Uterus (tissue), 4 donors: ENCODE measurements around the gene GCK. TPM values are rescaled to one million over a fixed set of nuclear protein-coding genes. Genes with fewer than 3 reads are reported as not detected.
A peak's percentile ranks its signal among the peaks of the same experiment; 100 is the strongest.

Experiments used
- DNase-seq, 2 donors: peaks; one replicate each; pipeline ENCODE4 v3.0.0-alpha.2; 2019 to 2020
- H3K27ac ChIP-seq, 2 donors: fragments of 200-600 bp; sonication (generic); 1 replicate in 1 of 2; 2 replicates in 1 of 2; pipeline ENCODE4 v1.5.1; 2016 to 2018
- H3K27me3 ChIP-seq, 2 donors: fragments of 200-600 bp; sonication (generic); one replicate each; pipeline ENCODE4 v1.5.1; 2018 to 2019; ENCODE audit warnings: control low read depth in 1 of 2
- H3K36me3 ChIP-seq, 2 donors: fragments of 200-600 bp; sonication (generic); one replicate each; pipeline ENCODE4 v1.5.1; 2019; ENCODE audit warnings: control low read depth in 1 of 2
- H3K4me1 ChIP-seq, 2 donors: fragments of 200-600 bp; sonication (generic); one replicate each; pipeline ENCODE4 v1.5.1; 2018 to 2019; ENCODE audit warnings: control low read depth in 1 of 2
- H3K4me3 ChIP-seq, 2 donors: fragments of 200-600 bp; sonication (generic); 1 replicate in 1 of 2; 2 replicates in 1 of 2; pipeline ENCODE4 v1.5.1; 2018 to 2019; ENCODE audit warnings: mild to moderate bottlenecking in 1 of 2
- H3K9me3 ChIP-seq, 2 donors: fragments of 200-600 bp; sonication (generic); one replicate each; pipeline ENCODE4 v1.5.1; 2019; ENCODE audit warnings: control low read depth in 1 of 2
- POLR2A ChIP-seq, 2 donors: fragments of 450-650 bp; IDR thresholded peaks; one replicate each; pipeline ENCODE4 v1.6.1; 2016; ENCODE audit warnings: antibody characterized with exemption in 2 of 2, mild to moderate bottlenecking in 1 of 2, moderate library complexity in 1 of 2
- intact Hi-C: fragments of 100-400 bp; cut with DNase I; formaldehyde crosslinking; loops from one replicate; pipeline ENCODE4 v1.15.1; 2023; ENCODE audit warnings: low total_unique reads
- total RNA-seq, 4 donors: library from RNA; depleted of rRNA in 3 of 4; stranded (reverse); fragments of >200 nt in 3 of 4; gene quantifications; one replicate each; pipeline versions ENCODE4 v1.1.0 to v1.2.4, GENCODE V29; 2014 to 2023
- TF ChIP-seq, protein P1 (sequence below), 4 experiments: fragments of 200-600 bp in 2 of 4; fragments of 450-650 bp in 2 of 4; sonication (generic) in 2 of 4; IDR thresholded peaks; one replicate each; pipeline ENCODE4 v1.5.1; 2016 to 2019; ENCODE audit warnings: antibody characterized with exemption in 4 of 4, mild to moderate bottlenecking in 2 of 4, moderate library complexity in 1 of 4
- donor health status: DM: yes; HTN: yes; CAD: no.

The GCK gene
- total RNA-seq, 4 donors from 2014 or later = 0.29 to 2.6 (median 1.8) TPM; not detected in 1

DNA sequence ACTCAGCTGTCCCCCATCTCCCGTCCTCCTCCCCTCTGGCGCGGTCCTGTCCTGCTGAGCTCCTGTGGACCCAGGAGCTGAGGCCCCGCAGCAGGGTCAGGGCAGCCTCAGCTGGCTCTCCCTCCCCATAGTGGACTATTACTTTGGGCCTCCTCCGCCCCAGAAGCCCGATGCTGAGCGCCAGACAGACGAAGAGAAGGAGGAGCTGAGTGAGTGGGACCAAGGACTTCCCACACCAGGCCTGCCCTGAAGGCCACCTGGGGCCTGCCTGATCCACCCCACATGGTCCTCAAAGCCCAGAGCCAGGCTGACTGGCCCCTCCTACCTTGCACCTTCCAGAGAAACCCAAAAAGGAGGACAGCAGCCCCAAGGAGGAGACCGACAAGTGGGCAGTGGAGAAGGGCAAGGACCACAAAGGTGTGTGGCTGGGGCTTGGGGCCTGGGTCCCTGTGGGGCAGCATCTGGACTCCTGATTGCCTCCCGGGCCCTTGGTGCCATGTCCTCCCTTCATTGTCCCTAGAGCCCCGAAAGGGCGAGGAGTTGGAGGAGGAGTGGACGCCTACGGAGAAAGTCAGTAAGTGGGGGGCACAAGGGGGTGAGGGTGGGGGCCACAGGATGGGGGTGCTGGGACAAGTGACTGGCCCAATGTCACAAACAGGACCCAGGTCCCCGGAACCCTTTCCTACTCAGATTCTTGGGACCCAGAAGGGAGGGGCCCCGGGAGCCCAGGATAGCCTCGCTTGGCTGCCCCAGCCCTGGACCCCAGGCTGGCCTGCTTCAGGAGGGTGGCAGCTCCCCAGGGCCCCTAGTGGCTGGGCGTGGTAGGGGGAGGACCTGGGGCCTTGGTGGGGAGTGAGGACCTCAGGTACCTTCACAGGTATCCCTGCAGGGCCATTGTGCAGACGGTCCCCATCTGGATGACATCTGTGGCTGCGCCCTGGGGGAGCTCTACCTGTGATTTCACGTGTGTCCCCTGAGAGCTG is 80.2 kb downstream of the GCK start:
- H3K4me1 ChIP-seq = peaks cover 7 to 15% of the 10 kb centered on the region in 2 donors

DNA sequence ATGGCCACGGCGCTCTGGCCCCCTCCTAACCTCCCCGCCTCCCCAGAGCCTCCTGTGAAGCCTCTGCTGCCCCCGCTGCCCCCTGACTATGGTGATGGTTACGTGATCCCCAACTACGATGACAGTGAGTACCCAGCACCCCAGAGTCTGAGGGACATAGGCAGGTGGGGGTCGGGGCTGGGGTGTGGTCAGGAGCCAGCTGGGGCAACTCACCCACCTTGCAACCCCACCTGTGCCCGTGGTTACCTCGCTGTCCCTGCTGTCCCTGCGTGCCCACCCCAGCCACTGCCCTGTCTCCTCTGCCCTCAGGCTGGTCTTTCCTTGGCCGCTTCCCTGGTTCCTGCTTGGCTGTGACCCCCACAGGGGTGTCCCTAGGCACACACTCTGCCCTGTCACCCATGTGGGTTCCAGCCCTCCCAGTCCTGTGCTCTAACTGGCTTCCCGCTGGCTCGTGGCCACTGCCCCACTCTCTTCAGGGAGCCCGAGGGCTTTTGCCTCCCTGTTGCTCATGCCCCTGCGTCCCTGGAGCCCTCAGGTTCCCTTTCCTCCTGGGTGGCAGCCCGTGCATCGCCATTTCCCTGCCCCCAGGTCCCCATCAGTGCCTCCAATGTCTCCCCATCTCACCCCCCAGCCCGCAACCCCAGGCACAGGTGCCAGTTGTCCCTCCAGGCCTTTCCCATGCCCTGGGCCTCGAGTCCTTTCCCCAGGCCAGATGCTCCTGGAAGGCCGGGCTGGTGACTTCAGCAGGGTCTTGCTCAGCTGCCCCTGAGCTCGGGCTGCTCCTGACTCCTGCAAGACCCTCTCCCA is 81.1 kb downstream of the GCK start:
- intact Hi-C loops = no loop called here
- no peaks in the 10 kb centered on the region for H3K9me3 ChIP-seq
- H3K36me3 ChIP-seq = no peaks in the 10 kb centered on the region
- TF ChIP-seq, protein P1, sequence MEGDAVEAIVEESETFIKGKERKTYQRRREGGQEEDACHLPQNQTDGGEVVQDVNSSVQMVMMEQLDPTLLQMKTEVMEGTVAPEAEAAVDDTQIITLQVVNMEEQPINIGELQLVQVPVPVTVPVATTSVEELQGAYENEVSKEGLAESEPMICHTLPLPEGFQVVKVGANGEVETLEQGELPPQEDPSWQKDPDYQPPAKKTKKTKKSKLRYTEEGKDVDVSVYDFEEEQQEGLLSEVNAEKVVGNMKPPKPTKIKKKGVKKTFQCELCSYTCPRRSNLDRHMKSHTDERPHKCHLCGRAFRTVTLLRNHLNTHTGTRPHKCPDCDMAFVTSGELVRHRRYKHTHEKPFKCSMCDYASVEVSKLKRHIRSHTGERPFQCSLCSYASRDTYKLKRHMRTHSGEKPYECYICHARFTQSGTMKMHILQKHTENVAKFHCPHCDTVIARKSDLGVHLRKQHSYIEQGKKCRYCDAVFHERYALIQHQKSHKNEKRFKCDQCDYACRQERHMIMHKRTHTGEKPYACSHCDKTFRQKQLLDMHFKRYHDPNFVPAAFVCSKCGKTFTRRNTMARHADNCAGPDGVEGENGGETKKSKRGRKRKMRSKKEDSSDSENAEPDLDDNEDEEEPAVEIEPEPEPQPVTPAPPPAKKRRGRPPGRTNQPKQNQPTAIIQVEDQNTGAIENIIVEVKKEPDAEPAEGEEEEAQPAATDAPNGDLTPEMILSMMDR (IDR thresholded peaks at IDR 0.05) = no peak
- no peak for TF ChIP-seq POLR2A (IDR thresholded peaks at IDR 0.05)
- H3K4me3 ChIP-seq = no peak overlapping the region
- no peaks in the 10 kb centered on the region for H3K27me3 ChIP-seq
- peak overlapping the region; percentile 95 to 97 for H3K27ac ChIP-seq
- DNase-seq = no peak
- H3K4me1 ChIP-seq = peaks cover 7 to 15% of the 10 kb centered on the region in 2 donors

More for the DNA sequence above, 80.2 kb downstream of the GCK start:
- intact Hi-C loops = no loop called here
- no peak overlapping the region for H3K4me3 ChIP-seq
- H3K36me3 ChIP-seq = no peaks in the 10 kb centered on the region
- TF ChIP-seq, protein P1 (IDR thresholded peaks at IDR 0.05) = no peak
- TF ChIP-seq POLR2A (IDR thresholded peaks at IDR 0.05) = no peak
- no peaks in the 10 kb centered on the region for H3K9me3 ChIP-seq
- peak overlapping the region; percentile 95 to 97 for H3K27ac ChIP-seq
- DNase-seq = no peak
- no peaks in the 10 kb centered on the region for H3K27me3 ChIP-seq

DNA sequence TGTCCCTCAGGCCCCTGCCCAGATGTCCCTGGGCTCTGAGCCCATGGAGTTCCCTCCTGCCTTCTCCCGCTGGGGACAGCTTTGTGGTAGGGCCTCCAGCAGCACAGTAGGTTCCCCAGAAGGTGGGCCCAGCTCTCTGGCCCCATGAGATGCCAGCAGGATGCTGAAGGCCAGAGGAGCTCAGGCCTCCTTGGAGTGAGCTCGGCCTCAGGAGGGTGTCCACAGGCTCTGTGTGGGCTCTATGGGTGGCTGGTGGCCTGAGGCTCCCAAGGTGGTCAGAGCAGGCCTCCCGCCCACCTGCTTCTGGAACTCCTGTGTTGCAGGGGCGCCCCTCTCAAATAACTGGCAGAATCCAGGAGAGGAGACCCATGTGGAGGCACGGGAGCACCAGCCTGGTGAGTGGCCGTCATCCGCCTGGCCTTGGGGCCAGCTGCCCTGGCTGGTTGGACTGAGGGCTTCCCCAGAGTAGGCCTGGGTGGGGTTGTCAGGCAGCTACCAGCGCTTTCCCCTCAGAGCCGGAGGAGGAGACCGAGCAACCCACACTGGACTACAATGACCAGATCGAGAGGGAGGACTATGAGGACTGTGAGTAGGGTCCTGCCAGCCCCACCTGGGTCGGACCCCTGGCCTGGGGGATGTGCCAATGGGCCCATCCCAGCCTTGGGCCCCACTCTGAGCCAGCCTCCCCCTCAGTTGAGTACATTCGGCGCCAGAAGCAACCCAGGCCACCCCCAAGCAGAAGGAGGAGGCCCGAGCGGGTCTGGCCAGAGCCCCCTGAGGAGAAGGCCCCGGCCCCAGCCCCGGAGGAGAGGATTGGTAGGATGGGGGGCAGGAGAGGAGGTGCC is 81.9 kb downstream of the GCK start:
- no peak overlapping the region for H3K4me3 ChIP-seq
- no peaks in the 10 kb centered on the region for H3K27me3 ChIP-seq
- no peak for DNase-seq
- peak overlapping the region; percentile 95 to 97 for H3K27ac ChIP-seq
- TF ChIP-seq, protein P1 (IDR thresholded peaks at IDR 0.05) = no peak
- no peak for TF ChIP-seq POLR2A (IDR thresholded peaks at IDR 0.05)
- intact Hi-C loops = no loop called here
- H3K36me3 ChIP-seq = no peaks in the 10 kb centered on the region
- peaks cover 7 to 15% of the 10 kb centered on the region in 2 donors for H3K4me1 ChIP-seq
- no peaks in the 10 kb centered on the region for H3K9me3 ChIP-seq

DNA sequence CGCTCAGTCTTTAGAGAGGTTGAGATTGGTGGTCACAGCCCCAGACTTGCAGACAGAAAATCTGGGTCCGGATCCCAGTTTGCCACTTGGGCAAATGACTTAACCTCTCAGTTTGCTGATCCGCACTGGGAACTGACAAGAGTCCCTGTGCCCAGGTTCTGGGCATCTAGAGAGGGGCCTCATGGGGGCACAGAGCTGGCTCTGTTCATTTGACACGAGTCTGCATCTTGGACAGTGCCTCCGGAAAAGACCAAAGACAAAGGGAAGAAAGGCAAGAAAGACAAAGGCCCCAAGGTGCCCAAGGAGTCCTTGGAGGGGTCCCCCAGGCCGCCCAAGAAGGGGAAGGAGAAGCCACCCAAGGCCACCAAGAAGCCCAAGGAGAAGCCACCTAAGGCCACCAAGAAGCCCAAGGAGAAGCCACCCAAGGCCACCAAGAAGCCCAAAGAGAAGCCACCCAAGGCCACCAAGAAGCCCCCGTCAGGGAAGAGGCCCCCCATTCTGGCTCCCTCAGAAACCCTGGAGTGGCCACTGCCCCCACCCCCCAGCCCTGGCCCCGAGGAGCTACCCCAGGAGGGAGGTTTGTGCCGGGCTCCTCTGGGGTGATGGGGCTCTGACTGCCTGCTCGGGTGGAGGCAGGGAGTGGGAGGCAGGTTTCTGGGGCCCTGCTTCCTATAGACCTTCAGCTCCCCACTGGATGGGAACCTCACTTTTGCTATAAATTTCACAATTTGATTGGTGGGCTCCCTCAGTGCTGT is 82.8 kb downstream of the GCK start:
- no peaks in the 10 kb centered on the region for H3K27me3 ChIP-seq
- H3K27ac ChIP-seq = peak overlapping the region; percentile 95 to 97
- intact Hi-C loops = no loop called here
- peak overlapping the region; percentile 11 to 68 for H3K4me3 ChIP-seq
- no peaks in the 10 kb centered on the region for H3K9me3 ChIP-seq
- no peaks in the 10 kb centered on the region for H3K36me3 ChIP-seq
- TF ChIP-seq, protein P1 (IDR thresholded peaks at IDR 0.05) = no peak
- no peak for TF ChIP-seq POLR2A (IDR thresholded peaks at IDR 0.05)
- DNase-seq = no peak
- H3K4me1 ChIP-seq = peaks cover 7 to 15% of the 10 kb centered on the region in 2 donors
